ENCODE data around the gene EPS8.

EPS8 gene

DNA sequence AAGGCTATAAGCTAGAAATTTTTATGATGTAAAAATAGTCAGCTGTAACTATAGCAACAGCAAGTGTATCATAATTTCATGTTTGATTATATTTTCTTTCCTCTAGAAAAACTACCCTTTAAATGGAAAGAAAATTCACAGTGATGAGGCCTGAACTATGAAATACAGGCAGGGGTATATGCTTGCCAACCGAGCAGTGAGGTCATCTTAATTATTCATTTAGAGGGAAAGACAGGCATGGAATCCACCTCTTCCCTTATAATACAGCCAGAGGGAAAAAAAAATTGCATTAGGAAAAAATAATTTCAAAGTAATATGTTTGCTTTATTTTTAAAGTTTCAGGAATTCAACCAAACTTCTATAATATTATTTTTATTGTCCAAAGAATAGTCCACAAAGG, 139.8 kb downstream of the EPS8 start:
- no peaks in the 10 kb centered on the region for H3K27me3 ChIP-seq (ENCODE audit: control insufficient read depth, insufficient read depth, low read length)
- H3K27ac ChIP-seq (ENCODE audit: low read length) = no peak overlapping the region
- H3K9me3 ChIP-seq (ENCODE audit: control insufficient read depth, insufficient read depth, low read length) = no peaks in the 10 kb centered on the region
- H3K36me3 ChIP-seq (ENCODE audit: control insufficient read depth, insufficient read depth, low read length) = no peaks in the 10 kb centered on the region
- H3K4me3 ChIP-seq (ENCODE audit: low read length) = no peak overlapping the region
- WGBS (ENCODE audit: insufficient coverage, insufficient read length) = no CpG with 5 or more reads among the region's 1 CpG
- no peaks in the 10 kb centered on the region for H3K4me1 ChIP-seq (ENCODE audit: control insufficient read depth, insufficient read depth, low read length)
- DNase-seq (ENCODE audit: low read depth, low spot score) = no peak

DNA sequence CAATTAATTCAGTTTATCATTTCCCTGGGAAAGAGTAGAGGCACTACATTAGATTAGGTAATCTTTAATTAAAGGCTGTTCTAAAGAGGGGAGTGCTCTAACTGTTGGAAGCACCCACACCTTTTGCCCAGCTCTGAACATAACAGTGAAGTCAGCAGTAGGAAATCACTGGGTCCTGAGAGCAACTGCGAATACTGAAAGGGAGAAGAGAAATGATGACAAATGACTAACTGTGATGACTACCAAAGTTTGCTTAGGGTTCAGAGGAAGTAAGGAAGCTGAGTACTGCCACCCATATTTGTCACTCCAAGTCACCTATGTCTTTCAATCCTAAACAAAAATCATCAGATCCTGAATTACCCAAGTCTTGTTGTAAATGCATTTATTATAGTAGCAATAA, 140.6 kb downstream of the EPS8 start:
- Histone ChIP-seq H3K36me3 (ENCODE audit: control insufficient read depth, insufficient read depth, low read length) (no peaks in the 10 kb centered on the region), H3K27me3 (ENCODE audit: control insufficient read depth, insufficient read depth, low read length) (no peaks in the 10 kb centered on the region), H3K4me3 (ENCODE audit: low read length) (no peak overlapping the region), H3K27ac (ENCODE audit: low read length) (no peak overlapping the region), H3K4me1 (ENCODE audit: control insufficient read depth, insufficient read depth, low read length) (no peaks in the 10 kb centered on the region), H3K9me3 (ENCODE audit: control insufficient read depth, insufficient read depth, low read length) (no peaks in the 10 kb centered on the region)
- DNase-seq (ENCODE audit: low read depth, low spot score) = no peak
- no CpG with 5 or more reads among the region's 1 CpG for whole genome bisulfite sequencing (ENCODE audit: insufficient coverage, insufficient read length)

DNA sequence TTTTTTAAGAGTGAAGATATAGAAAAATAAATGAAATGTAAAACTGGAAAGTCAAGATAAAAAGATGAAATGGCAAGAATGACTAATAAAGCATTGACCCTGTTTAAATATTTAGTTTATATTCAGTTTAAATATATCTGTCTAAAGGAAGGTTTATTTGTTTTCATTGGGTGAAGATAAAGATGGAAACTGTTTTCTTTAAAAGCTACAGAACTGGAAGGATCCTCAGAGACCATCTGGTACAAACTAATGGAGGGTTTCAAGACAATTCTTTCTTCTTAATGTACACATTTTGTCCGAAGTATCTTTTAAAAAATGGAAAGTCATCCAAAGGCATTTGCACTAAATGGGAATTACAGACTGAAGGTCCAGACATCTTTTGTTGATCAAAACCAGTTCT, 142.6 kb downstream of the EPS8 start:
- no peak for DNase-seq (ENCODE audit: low read depth, low spot score)
- Histone ChIP-seq H3K27ac (ENCODE audit: low read length) (no peak overlapping the region), H3K9me3 (ENCODE audit: control insufficient read depth, insufficient read depth, low read length) (no peaks in the 10 kb centered on the region), H3K27me3 (ENCODE audit: control insufficient read depth, insufficient read depth, low read length) (no peaks in the 10 kb centered on the region), H3K36me3 (ENCODE audit: control insufficient read depth, insufficient read depth, low read length) (no peaks in the 10 kb centered on the region), H3K4me1 (ENCODE audit: control insufficient read depth, insufficient read depth, low read length) (no peaks in the 10 kb centered on the region), H3K4me3 (ENCODE audit: low read length) (no peak overlapping the region)
- WGBS (ENCODE audit: insufficient coverage, insufficient read length) = no CpG with 5 or more reads among the region's 1 CpG

DNA sequence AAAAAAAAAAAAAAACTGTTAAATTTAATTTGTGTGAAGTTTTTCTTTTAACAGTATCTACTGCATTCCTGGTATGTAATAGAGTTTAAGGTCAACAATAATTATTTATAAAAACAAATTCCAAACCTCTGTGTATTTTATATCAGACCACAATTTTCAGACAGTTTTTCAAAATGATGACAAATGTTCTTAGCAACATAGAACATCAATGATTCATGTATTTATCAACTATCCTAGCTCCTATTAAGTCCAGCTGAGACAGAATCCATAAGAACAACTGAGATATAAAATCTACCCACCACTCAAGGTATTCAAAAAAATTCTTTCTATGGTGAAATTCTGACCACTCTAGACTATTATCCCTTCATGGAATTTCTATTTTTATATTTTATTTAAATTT, 144.5 kb downstream of the EPS8 start:
- H3K27me3 ChIP-seq (ENCODE audit: control insufficient read depth, insufficient read depth, low read length) = no peaks in the 10 kb centered on the region
- no peak for DNase-seq (ENCODE audit: low read depth, low spot score)
- H3K36me3 ChIP-seq (ENCODE audit: control insufficient read depth, insufficient read depth, low read length) = no peaks in the 10 kb centered on the region
- no peak overlapping the region for H3K4me3 ChIP-seq (ENCODE audit: low read length)
- no peak overlapping the region for H3K27ac ChIP-seq (ENCODE audit: low read length)
- H3K9me3 ChIP-seq (ENCODE audit: control insufficient read depth, insufficient read depth, low read length) = no peaks in the 10 kb centered on the region
- H3K4me1 ChIP-seq (ENCODE audit: control insufficient read depth, insufficient read depth, low read length) = no peaks in the 10 kb centered on the region

DNA sequence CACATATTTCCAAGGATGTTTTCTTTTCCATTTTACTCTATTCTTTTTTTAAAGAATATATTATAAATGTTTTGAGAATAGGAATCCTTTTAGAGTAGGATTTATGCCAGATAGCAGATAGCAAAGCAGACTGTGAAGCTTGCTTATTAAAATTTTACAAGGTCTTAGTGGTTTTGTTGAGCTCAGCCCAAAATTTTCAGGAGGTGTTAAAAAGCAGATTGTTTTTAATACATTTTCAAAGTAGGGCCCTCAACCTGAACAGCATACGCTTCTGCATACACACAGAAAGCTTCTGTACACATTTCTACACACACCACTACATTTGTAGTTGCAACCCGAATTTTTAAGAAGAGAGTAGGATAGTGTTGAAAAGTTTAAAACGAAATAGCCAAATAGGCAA, 151.0 kb downstream of the EPS8 start:
- no peak for DNase-seq (ENCODE audit: low read depth, low spot score)

DNA sequence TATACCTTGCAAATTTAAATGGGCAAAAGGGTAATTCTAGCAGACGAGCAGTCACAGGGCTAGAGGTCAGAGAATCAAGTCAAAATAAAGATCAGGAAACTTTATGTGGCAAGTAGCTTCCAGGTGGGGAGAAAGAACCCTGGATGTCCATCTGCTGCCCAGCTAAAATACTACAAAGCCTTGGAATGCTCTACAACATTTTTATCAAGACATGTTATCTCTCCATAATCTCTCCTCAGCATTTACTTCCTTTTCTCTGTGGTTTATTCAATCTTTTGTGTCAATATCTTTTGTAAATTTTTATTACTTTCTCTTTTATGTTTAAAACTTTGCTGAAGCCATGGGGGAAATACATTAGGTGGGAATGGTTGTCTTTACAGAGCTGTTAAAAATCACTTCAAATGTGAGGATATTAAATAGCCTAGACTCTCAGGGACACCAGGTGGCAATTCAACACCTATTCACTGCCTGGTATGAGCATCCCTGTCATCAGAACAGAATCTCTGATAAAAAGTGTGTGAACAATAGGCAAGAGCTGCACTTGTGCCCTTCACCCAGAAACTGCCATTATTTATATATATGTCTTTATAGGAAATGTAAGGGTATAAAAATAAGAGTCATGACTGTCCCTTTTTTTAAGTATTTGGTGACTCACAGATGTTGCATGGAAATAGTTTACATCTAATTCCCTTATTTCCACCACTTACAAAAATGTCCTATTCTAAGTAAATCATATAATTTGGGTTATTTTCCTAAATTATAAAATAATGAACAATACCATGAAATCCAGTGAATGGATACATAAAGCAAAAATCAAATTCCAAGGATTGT, 152.9 kb downstream of the EPS8 start:
- no CpG with 5 or more reads among the region's 1 CpG for WGBS (ENCODE audit: insufficient coverage, insufficient read length)

More for the DNA sequence above, 151.0 kb downstream of the EPS8 start:
- Histone ChIP-seq H3K36me3 (ENCODE audit: control insufficient read depth, insufficient read depth, low read length) (no peaks in the 10 kb centered on the region), H3K4me1 (ENCODE audit: control insufficient read depth, insufficient read depth, low read length) (no peaks in the 10 kb centered on the region), H3K27ac (ENCODE audit: low read length) (no peak overlapping the region), H3K4me3 (ENCODE audit: low read length) (no peak overlapping the region), H3K9me3 (ENCODE audit: control insufficient read depth, insufficient read depth, low read length) (no peaks in the 10 kb centered on the region), H3K27me3 (ENCODE audit: control insufficient read depth, insufficient read depth, low read length) (no peaks in the 10 kb centered on the region)
- no CpG with 5 or more reads among the region's 3 CpGs for WGBS (ENCODE audit: insufficient coverage, insufficient read length)

DNA sequence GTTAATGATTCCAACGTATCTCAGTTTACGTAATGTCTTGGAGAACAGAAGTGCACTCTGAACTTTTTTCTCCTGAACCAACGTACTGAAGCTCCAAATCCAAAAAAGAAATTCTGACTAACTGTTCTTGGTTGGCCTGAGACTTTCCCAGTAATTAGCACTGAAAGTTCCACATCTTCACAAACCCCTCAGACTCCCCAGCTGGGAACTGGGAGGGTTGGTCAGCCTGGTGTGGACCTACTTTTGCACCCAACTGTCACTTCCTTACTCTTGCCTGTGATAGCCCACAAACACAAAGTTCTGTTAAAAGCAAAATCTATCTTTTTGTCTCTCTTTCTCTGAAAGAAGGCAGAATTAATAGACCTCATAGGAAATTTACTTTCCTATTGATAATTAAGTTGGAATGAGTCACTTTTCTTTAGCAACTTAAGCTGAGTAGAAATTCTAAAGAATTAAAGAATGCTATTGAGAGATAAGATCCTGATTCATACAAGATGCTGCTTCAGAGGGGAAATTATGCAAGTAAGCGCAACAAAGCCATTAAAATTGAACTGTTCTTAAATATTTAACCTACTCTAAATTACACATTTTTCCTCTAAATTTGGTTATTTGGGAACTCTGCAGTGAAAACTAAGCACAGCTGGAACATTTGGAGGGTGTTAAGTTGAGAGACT, 155.0 kb downstream of the EPS8 start:
- no peak for DNase-seq (ENCODE audit: low read depth, low spot score)
- Histone ChIP-seq H3K36me3 (ENCODE audit: control insufficient read depth, insufficient read depth, low read length) (no peaks in the 10 kb centered on the region), H3K9me3 (ENCODE audit: control insufficient read depth, insufficient read depth, low read length) (no peaks in the 10 kb centered on the region), H3K27me3 (ENCODE audit: control insufficient read depth, insufficient read depth, low read length) (no peaks in the 10 kb centered on the region), H3K4me1 (ENCODE audit: control insufficient read depth, insufficient read depth, low read length) (no peaks in the 10 kb centered on the region), H3K27ac (ENCODE audit: low read length) (no peak overlapping the region), H3K4me3 (ENCODE audit: low read length) (no peak overlapping the region)
- WGBS (ENCODE audit: insufficient coverage, insufficient read length) = no CpG with 5 or more reads among the region's 4 CpGs

More for the DNA sequence above, 152.9 kb downstream of the EPS8 start:
- H3K27me3 ChIP-seq (ENCODE audit: control insufficient read depth, insufficient read depth, low read length) = no peaks in the 10 kb centered on the region
- no peaks in the 10 kb centered on the region for H3K4me1 ChIP-seq (ENCODE audit: control insufficient read depth, insufficient read depth, low read length)
- H3K36me3 ChIP-seq (ENCODE audit: control insufficient read depth, insufficient read depth, low read length) = no peaks in the 10 kb centered on the region
- no peaks in the 10 kb centered on the region for H3K9me3 ChIP-seq (ENCODE audit: control insufficient read depth, insufficient read depth, low read length)
- H3K4me3 ChIP-seq (ENCODE audit: low read length) = no peak overlapping the region
- DNase-seq (ENCODE audit: low read depth, low spot score) = no peak
- H3K27ac ChIP-seq (ENCODE audit: low read length) = no peak overlapping the region

DNA sequence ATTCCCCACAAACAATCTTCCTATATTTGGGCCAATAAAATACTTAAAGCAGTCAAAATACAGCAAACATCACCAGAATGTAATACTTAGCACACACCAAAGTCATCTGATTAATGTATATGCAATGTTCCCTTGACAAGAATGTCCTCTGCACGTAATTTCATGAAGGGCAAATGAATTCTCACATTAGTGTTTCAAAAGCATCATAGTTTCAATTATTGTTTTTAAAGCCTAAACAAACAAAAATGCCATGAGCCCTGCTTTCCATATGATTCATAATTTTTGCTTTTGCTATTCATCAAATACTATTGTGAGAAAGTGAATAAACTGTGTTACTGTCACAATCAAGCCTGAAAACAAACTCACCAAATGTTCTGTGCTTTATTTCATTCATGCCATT, 156.0 kb downstream of the EPS8 start:
- WGBS (ENCODE audit: insufficient coverage, insufficient read length) = no CpG with 5 or more reads among the region's 1 CpG
- no peak for DNase-seq (ENCODE audit: low read depth, low spot score)
- no peaks in the 10 kb centered on the region for H3K4me1 ChIP-seq (ENCODE audit: control insufficient read depth, insufficient read depth, low read length)
- H3K36me3 ChIP-seq (ENCODE audit: control insufficient read depth, insufficient read depth, low read length) = no peaks in the 10 kb centered on the region
- H3K27ac ChIP-seq (ENCODE audit: low read length) = no peak overlapping the region
- H3K27me3 ChIP-seq (ENCODE audit: control insufficient read depth, insufficient read depth, low read length) = no peaks in the 10 kb centered on the region
- no peaks in the 10 kb centered on the region for H3K9me3 ChIP-seq (ENCODE audit: control insufficient read depth, insufficient read depth, low read length)
- no peak overlapping the region for H3K4me3 ChIP-seq (ENCODE audit: low read length)

DNA sequence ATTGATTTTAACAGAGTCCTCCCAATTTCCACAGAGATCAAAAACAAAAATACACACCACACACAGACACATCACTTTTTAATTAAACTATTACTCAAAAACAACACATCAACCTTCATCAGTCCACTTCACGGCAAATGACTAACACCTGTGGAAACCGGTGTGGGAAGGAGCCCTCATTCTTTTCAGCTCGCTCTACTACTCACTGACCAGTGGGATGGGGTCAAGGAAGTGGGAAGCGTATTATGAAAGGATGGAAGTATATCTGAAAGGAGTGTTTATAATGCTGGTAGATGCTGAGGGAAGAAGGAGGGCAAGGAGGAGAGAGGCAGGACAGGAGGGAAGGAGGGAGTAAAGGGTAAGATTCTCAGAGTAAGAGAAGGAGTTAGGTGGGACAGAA, 156.5 kb downstream of the EPS8 start:
- no peaks in the 10 kb centered on the region for H3K4me1 ChIP-seq (ENCODE audit: control insufficient read depth, insufficient read depth, low read length)
- WGBS (ENCODE audit: insufficient coverage, insufficient read length) = 100% methylated on average over 2 of the region's 4 CpGs
- H3K9me3 ChIP-seq (ENCODE audit: control insufficient read depth, insufficient read depth, low read length) = no peaks in the 10 kb centered on the region
- DNase-seq (ENCODE audit: low read depth, low spot score) = no peak
- H3K27ac ChIP-seq (ENCODE audit: low read length) = no peak overlapping the region
- H3K36me3 ChIP-seq (ENCODE audit: control insufficient read depth, insufficient read depth, low read length) = no peaks in the 10 kb centered on the region
- no peaks in the 10 kb centered on the region for H3K27me3 ChIP-seq (ENCODE audit: control insufficient read depth, insufficient read depth, low read length)
- H3K4me3 ChIP-seq (ENCODE audit: low read length) = no peak overlapping the region

DNA sequence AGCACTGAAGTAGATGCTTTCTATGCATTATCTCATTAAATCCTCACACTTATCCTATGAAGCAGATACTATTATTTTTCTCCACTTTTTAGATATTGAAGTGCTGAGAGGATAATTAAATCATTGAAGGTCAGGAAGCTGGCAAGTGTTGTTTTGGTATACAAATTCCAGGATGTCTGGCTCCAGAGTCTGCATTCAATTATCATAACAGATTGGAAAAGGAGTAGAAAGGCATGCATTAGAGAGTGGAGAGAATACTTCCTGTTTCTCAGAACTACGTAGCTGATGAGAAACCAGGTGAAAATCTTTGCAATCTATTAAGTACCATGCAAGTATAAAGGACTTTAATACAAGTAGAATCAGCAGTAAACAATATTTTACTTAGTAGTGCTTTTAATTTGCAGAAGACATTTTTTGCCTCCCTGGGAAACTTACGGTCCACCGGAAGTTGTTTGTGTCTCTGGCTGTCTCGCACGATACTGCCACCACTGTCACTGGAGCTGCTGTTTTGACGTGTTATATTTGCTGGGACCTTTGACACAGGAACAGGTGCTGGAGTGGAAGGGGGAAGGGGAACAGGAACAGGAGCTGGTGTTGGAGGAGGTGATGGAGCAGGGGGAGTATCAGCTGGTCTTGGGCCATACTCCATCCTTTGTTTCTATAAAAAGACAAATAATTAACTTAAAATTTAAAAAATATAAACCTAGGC, 158.0 kb downstream of the EPS8 start:
- H3K36me3 ChIP-seq (ENCODE audit: control insufficient read depth, insufficient read depth, low read length) = no peaks in the 10 kb centered on the region
- no peaks in the 10 kb centered on the region for H3K27me3 ChIP-seq (ENCODE audit: control insufficient read depth, insufficient read depth, low read length)
- no peak overlapping the region for H3K27ac ChIP-seq (ENCODE audit: low read length)
- H3K9me3 ChIP-seq (ENCODE audit: control insufficient read depth, insufficient read depth, low read length) = no peaks in the 10 kb centered on the region
- no CpG with 5 or more reads among the region's 6 CpGs for WGBS (ENCODE audit: insufficient coverage, insufficient read length)
- no peak overlapping the region for H3K4me3 ChIP-seq (ENCODE audit: low read length)
- no peak for DNase-seq (ENCODE audit: low read depth, low spot score)
- H3K4me1 ChIP-seq (ENCODE audit: control insufficient read depth, insufficient read depth, low read length) = no peaks in the 10 kb centered on the region
